Mucosa of descending colon (tissue), 3 donors: ENCODE results near the gene FUT8. TPM values are rescaled to one million over a fixed set of nuclear protein-coding genes. Genes with fewer than 3 reads are reported as not detected.

Experiments
- ATAC-seq: fragments of 200-7000 bp; cut with Tn5 transposase; one replicate; pipeline ENCODE4 v1.9.1; 2020; ENCODE audit warnings: mild to moderate bottlenecking, moderate library complexity
- DNase-seq, 3 donors: peaks; one replicate each; pipeline ENCODE4 v3.0.0-alpha.2; 2020
- H3K36me3 ChIP-seq: fragments of 200-600 bp; one replicate; pipeline ENCODE4 v1.8.0; 2021; ENCODE audit warnings: low read depth, mild to moderate bottlenecking
- H3K4me1 ChIP-seq: fragments of 200-600 bp; one replicate; pipeline ENCODE4 v1.8.0; 2021; ENCODE audit warnings: low read depth, mild to moderate bottlenecking
- H3K4me3 ChIP-seq: fragments of 200-600 bp; one replicate; pipeline ENCODE4 v1.8.0; 2021; ENCODE audit warnings: mild to moderate bottlenecking
- H3K9me3 ChIP-seq: fragments of 200-600 bp; one replicate; pipeline ENCODE4 v1.8.0; 2021; ENCODE audit warnings: mild to moderate bottlenecking
- intact Hi-C, 2 donors: fragments of 100-400 bp; cut with DNase I in 1 of 2; cut with micrococcal nuclease in 1 of 2; formaldehyde crosslinking; loops; one replicate each; pipeline versions ENCODE4 v1.11.0 to v1.11.1; 2022; cut with DNase I, micrococcal nuclease
- total RNA-seq, 3 donors: library from RNA; stranded (reverse); fragmentation: NEBNext Ultra II Directional in 2 of 3; extraction: Animal tissue kit (Norgen Biotek cat#: 25700) in 2 of 3; gene quantifications; one replicate each; pipeline versions ENCODE4 v1.2.1 to v1.2.4, GENCODE V29; 2021 to 2023
- TF ChIP-seq, protein P1 (sequence below): fragments of 200-600 bp; IDR thresholded peaks from one replicate; pipeline ENCODE4 v1.8.0; 2022; ENCODE audit warnings: antibody characterized with exemption, mild to moderate bottlenecking
- donor health status: DM: no; HTN: no; CAD: no; lungs with moderate emphysema.
- donor health status: DM: no; HTN: no; CAD: no.
- donor health status: DM: no; HTN: yes; CAD: no.

The FUT8 gene
- total RNA-seq, 3 donors from 2014 or later = 24.7 to 38.1 (median 32.2) TPM

DNA sequence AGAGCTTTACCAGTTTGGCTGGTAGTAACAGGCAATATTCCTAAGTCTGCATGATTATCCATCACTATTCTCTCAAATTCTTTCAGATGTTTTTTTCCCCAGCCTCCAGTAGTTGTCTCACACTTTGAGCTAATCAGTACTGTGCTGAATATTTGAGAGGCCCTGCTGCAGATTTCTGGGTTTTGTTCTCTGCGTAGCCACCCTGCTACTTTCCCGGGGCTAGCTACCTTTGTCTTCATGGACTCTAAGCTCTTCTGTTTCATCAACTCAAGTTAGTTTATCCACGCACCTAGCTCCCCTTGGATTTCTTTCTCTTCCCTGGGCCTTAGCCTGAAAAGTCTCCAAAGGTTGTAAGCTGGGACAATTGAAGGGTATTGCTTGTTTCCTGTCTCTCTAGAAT is 73.0 kb downstream of the FUT8 start:
- H3K36me3 ChIP-seq = no peaks in the 10 kb centered on the region
- intact Hi-C loops = no loop called here
- no peaks in the 10 kb centered on the region for H3K9me3 ChIP-seq
- H3K4me1 ChIP-seq = no peaks in the 10 kb centered on the region
- ATAC-seq = no peak
- TF ChIP-seq, protein P1, sequence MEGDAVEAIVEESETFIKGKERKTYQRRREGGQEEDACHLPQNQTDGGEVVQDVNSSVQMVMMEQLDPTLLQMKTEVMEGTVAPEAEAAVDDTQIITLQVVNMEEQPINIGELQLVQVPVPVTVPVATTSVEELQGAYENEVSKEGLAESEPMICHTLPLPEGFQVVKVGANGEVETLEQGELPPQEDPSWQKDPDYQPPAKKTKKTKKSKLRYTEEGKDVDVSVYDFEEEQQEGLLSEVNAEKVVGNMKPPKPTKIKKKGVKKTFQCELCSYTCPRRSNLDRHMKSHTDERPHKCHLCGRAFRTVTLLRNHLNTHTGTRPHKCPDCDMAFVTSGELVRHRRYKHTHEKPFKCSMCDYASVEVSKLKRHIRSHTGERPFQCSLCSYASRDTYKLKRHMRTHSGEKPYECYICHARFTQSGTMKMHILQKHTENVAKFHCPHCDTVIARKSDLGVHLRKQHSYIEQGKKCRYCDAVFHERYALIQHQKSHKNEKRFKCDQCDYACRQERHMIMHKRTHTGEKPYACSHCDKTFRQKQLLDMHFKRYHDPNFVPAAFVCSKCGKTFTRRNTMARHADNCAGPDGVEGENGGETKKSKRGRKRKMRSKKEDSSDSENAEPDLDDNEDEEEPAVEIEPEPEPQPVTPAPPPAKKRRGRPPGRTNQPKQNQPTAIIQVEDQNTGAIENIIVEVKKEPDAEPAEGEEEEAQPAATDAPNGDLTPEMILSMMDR = no peak
- no peak overlapping the region for H3K4me3 ChIP-seq
- DNase-seq = no peak

GRCh38 chr14:65486863-65487262 is 74.3 kb downstream of the FUT8 start:
- ATAC-seq = no peak
- intact Hi-C loops = no loop called here
- Histone ChIP-seq H3K36me3 (no peaks in the 10 kb centered on the region), H3K4me3 (no peak overlapping the region), H3K4me1 (no peaks in the 10 kb centered on the region), H3K9me3 (no peaks in the 10 kb centered on the region)
- no peak for DNase-seq
- TF ChIP-seq, protein P1 = no peak

- no peaks in the 10 kb centered on the region for H3K4me1 ChIP-seq
- no peak overlapping the region for H3K4me3 ChIP-seq
- intact Hi-C loops = no loop called here
- TF ChIP-seq, protein P1 = no peak
- DNase-seq (no peak), ATAC-seq (no peak)
- H3K36me3 ChIP-seq = no peaks in the 10 kb centered on the region
- no peaks in the 10 kb centered on the region for H3K9me3 ChIP-seq
Observed at GRCh38 chr14:65487783-65488494, 75.4 kb downstream of the FUT8 start.

DNA sequence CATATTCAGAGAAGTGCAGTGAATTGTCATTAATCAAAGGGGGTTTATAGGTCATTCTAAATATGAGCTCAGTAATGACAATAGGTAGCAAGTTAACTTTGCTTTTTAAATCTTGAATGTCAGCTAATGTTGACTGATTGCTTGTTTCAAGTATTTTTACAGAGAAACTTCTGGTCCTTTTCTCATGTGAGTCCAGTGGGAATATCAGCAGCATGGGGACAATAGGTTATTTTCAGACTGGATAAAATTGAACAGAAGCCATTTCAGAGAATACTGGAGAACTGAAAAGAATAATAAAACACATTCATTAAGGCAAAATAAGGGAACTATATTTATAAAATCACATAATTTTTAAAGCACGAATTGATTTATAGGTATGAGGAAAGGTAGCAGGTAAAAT is 78.7 kb downstream of the FUT8 start:
- no peak overlapping the region for H3K4me3 ChIP-seq
- TF ChIP-seq, protein P1 = no peak
- no peaks in the 10 kb centered on the region for H3K36me3 ChIP-seq
- no peaks in the 10 kb centered on the region for H3K9me3 ChIP-seq
- ATAC-seq (no peak), DNase-seq (no peak)
- intact Hi-C loops = no loop called here
- no peaks in the 10 kb centered on the region for H3K4me1 ChIP-seq

GRCh38 chr14:65492266-65492665 is 79.7 kb downstream of the FUT8 start:
- intact Hi-C loops = no loop called here
- no peak overlapping the region for H3K4me3 ChIP-seq
- TF ChIP-seq, protein P1 = no peak
- no peaks in the 10 kb centered on the region for H3K36me3 ChIP-seq
- H3K9me3 ChIP-seq = no peaks in the 10 kb centered on the region
- ATAC-seq = no peak
- DNase-seq = no peak
- no peaks in the 10 kb centered on the region for H3K4me1 ChIP-seq

DNA sequence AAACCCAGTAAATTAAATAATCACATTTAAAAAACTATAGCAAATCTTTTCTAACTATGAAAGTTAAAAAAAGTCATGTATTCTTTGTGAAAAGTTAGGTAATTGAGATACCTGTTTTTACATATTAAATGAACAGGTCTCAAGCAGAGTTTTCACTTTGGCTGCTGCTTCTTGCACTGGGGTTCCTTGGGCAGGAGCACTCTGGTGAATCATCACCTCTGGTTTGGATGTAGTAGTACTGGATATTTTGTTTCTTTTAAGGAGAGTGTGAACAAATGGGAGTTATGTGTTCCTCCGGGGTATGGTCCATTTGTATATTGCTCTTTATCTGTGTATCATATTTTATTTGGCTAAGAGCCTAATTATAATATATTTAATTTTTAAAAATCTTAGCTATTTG is 82.7 kb downstream of the FUT8 start:
- intact Hi-C loops = no loop called here

More for the DNA sequence above, 82.7 kb downstream of the FUT8 start:
- H3K36me3 ChIP-seq = no peaks in the 10 kb centered on the region
- TF ChIP-seq, protein P1 = no peak
- H3K9me3 ChIP-seq = no peaks in the 10 kb centered on the region
- DNase-seq = no peak
- ATAC-seq = no peak
- H3K4me1 ChIP-seq = no peaks in the 10 kb centered on the region
- H3K4me3 ChIP-seq = no peak overlapping the region
